Hepatocyte (in vitro differentiated cells): Measurements from ENCODE around the gene KRTAP5-2.
"Not testable (repeated sequence)": the region's sequence is repeated elsewhere in the genome, so short reads cannot be mapped to it uniquely, and the experiment has no call there.

Source experiments
- CTCF ChIP-seq: fragments of 200-600 bp; sonication (generic); IDR thresholded peaks from 2 replicates; pipeline ENCODE4 v1.5.1; 2016; ENCODE audit warnings: antibody characterized with exemption, mild to moderate bottlenecking; ENCODE audit not compliant: poor library complexity
- EZH2 ChIP-seq: fragments of 200-600 bp; sonication (generic); IDR thresholded peaks from 2 replicates; pipeline ENCODE4 v1.6.1; 2016; ENCODE audit warnings: antibody characterized with exemption, mild to moderate bottlenecking, borderline replicate concordance
- EZH2phosphoT487 ChIP-seq: fragments of 200-600 bp; sonication (generic); IDR thresholded peaks from one replicate; pipeline ENCODE4 v1.6.1; 2018; ENCODE audit warnings: antibody characterized with exemption, mild to moderate bottlenecking, low read depth, moderate library complexity; ENCODE audit not compliant: unreplicated experiment, severe bottlenecking

- not testable (repeated sequence) for TF ChIP-seq CTCF, EZH2, EZH2phosphoT487
These were observed 22.3 kb downstream of the KRTAP5-2 start for GRCh38 chr11:1575756-1576155.
